Sigmoid colon (tissue), 4 donors: Measurements from ENCODE around the gene PAXX.

Experiments used
- CTCF ChIP-seq, 4 experiments: fragments of 450-650 bp in 3 of 4; fragments of 200-600 bp in 1 of 4; IDR thresholded peaks; one replicate each; pipeline ENCODE4 v1.5.1; 2016 to 2019; ENCODE audit warnings: antibody characterized with exemption in 4 of 4, mild to moderate bottlenecking in 3 of 4, moderate library complexity in 2 of 4
- POLR2AphosphoS5 ChIP-seq, 4 donors: sonication (generic); formaldehyde crosslinking; IDR thresholded peaks; one replicate each; pipeline ENCODE4 v1.6.1; 2017; ENCODE audit warnings: antibody characterized with exemption in 4 of 4

GRCh38 chr9:137042751-137043727, 50.8 kb downstream of the PAXX start:
- no peak for TF ChIP-seq CTCF (IDR thresholded peaks at IDR 0.05)
- TF ChIP-seq POLR2AphosphoS5 (IDR thresholded peaks at IDR 0.05): peak in 1 of 4 donors; percentile 8
